HG03571 (cell line): ENCODE results near the gene SH2B3.
"Not testable (repeated sequence)": the region's sequence is repeated elsewhere in the genome, so short reads cannot be mapped to it uniquely, and the experiment has no call there.

Experiments used
- ATAC-seq: cut with Tn5 transposase; IDR thresholded peaks from one replicate; pipeline ENCODE4 v1.9.1; 2021; ENCODE audit not compliant: unreplicated experiment

The SH2B3 gene

GRCh38 chr12:111457577-111457976 lies 51.9 kb downstream of the SH2B3 start:
- ATAC-seq = no peak

GRCh38 chr12:111458546-111459172 lies 52.9 kb downstream of the SH2B3 start:
- ATAC-seq = no peak

- not testable (repeated sequence) for ATAC-seq
Observed at GRCh38 chr12:111460111-111460510, 54.4 kb downstream of the SH2B3 start.

GRCh38 chr12:111462210-111462769 lies 56.6 kb downstream of the SH2B3 start:
- ATAC-seq = no peak

GRCh38 chr12:111467092-111467856 lies 61.6 kb downstream of the SH2B3 start:
- no peak for ATAC-seq

- ATAC-seq = no peak
Observed at GRCh38 chr12:111467857-111468241, 62.1 kb downstream of the SH2B3 start.

- no peak for ATAC-seq
Observed at GRCh38 chr12:111469401-111469800, 63.7 kb downstream of the SH2B3 start.

GRCh38 chr12:111471236-111471635 lies 65.5 kb downstream of the SH2B3 start:
- no peak for ATAC-seq

- ATAC-seq = no peak
Observed at GRCh38 chr12:111482462-111482861, 76.7 kb downstream of the SH2B3 start.

- no peak for ATAC-seq
Observed at GRCh38 chr12:111488271-111488670, 82.5 kb downstream of the SH2B3 start.

GRCh38 chr12:111488798-111489197 lies 83.1 kb downstream of the SH2B3 start:
- no peak for ATAC-seq

GRCh38 chr12:111492979-111493378 lies 87.3 kb downstream of the SH2B3 start:
- ATAC-seq = not testable (repeated sequence)

- no peak for ATAC-seq
Observed at GRCh38 chr12:111494676-111495075, 89.0 kb downstream of the SH2B3 start.
